ENCODE measurements around the gene ADAMTSL1.

The ADAMTSL1 gene

GRCh38 chr9:18723366-18723765, 249.4 kb downstream of the ADAMTSL1 start:
- Histone ChIP-seq H3K79me2 (ENCODE audit: insufficient read depth, low read depth) (no peaks in the 10 kb centered on the region), H3K9ac (no peak overlapping the region), H4K20me1 (ENCODE audit: insufficient read depth) (no peaks in the 10 kb centered on the region), H3K4me1 (ENCODE audit: low read depth, poor library complexity, severe bottlenecking) (no peaks in the 10 kb centered on the region), H3K36me3 (ENCODE audit: insufficient read depth) (no peaks in the 10 kb centered on the region), H2AFZ (ENCODE audit: low read depth) (no peak overlapping the region), H3K27me3 (ENCODE audit: insufficient read depth, low read depth) (no peaks in the 10 kb centered on the region), H3K4me3 (IDR thresholded peaks at IDR 0.05; ENCODE audit: insufficient read depth, low read depth, low read length) (no peak overlapping the region), H3K4me2 (no peak overlapping the region), H3K27ac (no peak overlapping the region)
- TF ChIP-seq CTCF (conservative IDR thresholded peaks at IDR 0.05; ENCODE audit: low read depth, low read length) = no peak

- Histone ChIP-seq H3K9ac (no peak overlapping the region), H3K4me2 (no peak overlapping the region), H3K4me3 (IDR thresholded peaks at IDR 0.05; ENCODE audit: insufficient read depth, low read depth, low read length) (no peak overlapping the region), H3K4me1 (ENCODE audit: low read depth, poor library complexity, severe bottlenecking) (no peaks in the 10 kb centered on the region), H3K79me2 (ENCODE audit: insufficient read depth, low read depth) (no peaks in the 10 kb centered on the region), H3K36me3 (ENCODE audit: insufficient read depth) (no peaks in the 10 kb centered on the region), H4K20me1 (ENCODE audit: insufficient read depth) (no peaks in the 10 kb centered on the region), H3K27ac (no peak overlapping the region), H3K27me3 (ENCODE audit: insufficient read depth, low read depth) (no peaks in the 10 kb centered on the region), H2AFZ (ENCODE audit: low read depth) (no peak overlapping the region)
- no peak for TF ChIP-seq CTCF (conservative IDR thresholded peaks at IDR 0.05; ENCODE audit: low read depth, low read length)
Measured at GRCh38 chr9:18726546-18726945, 252.6 kb downstream of the ADAMTSL1 start.

GRCh38 chr9:18727904-18728303, 254.0 kb downstream of the ADAMTSL1 start:
- Histone ChIP-seq H3K36me3 (ENCODE audit: insufficient read depth) (no peaks in the 10 kb centered on the region), H2AFZ (ENCODE audit: low read depth) (no peak overlapping the region), H3K79me2 (ENCODE audit: insufficient read depth, low read depth) (no peaks in the 10 kb centered on the region), H3K4me1 (ENCODE audit: low read depth, poor library complexity, severe bottlenecking) (no peaks in the 10 kb centered on the region), H3K4me3 (IDR thresholded peaks at IDR 0.05; ENCODE audit: insufficient read depth, low read depth, low read length) (no peak overlapping the region), H3K4me2 (no peak overlapping the region), H3K27ac (no peak overlapping the region), H3K27me3 (ENCODE audit: insufficient read depth, low read depth) (no peaks in the 10 kb centered on the region), H3K9ac (no peak overlapping the region), H4K20me1 (ENCODE audit: insufficient read depth) (no peaks in the 10 kb centered on the region)
- no peak for TF ChIP-seq CTCF (conservative IDR thresholded peaks at IDR 0.05; ENCODE audit: low read depth, low read length)

- no peak for TF ChIP-seq CTCF (conservative IDR thresholded peaks at IDR 0.05; ENCODE audit: low read depth, low read length)
- Histone ChIP-seq H3K79me2 (ENCODE audit: insufficient read depth, low read depth) (no peaks in the 10 kb centered on the region), H3K4me2 (no peak overlapping the region), H3K4me3 (IDR thresholded peaks at IDR 0.05; ENCODE audit: insufficient read depth, low read depth, low read length) (no peak overlapping the region), H3K36me3 (ENCODE audit: insufficient read depth) (no peaks in the 10 kb centered on the region), H3K27me3 (ENCODE audit: insufficient read depth, low read depth) (no peaks in the 10 kb centered on the region), H3K4me1 (ENCODE audit: low read depth, poor library complexity, severe bottlenecking) (no peaks in the 10 kb centered on the region), H3K27ac (no peak overlapping the region), H3K9ac (no peak overlapping the region), H4K20me1 (ENCODE audit: insufficient read depth) (no peaks in the 10 kb centered on the region), H2AFZ (ENCODE audit: low read depth) (no peak overlapping the region)
Measured at GRCh38 chr9:18728642-18729041, 254.7 kb downstream of the ADAMTSL1 start.

All from KMS-11 (cell line).